ENCODE results near the gene B3GAT1. TPM values are rescaled to one million over a fixed set of nuclear protein-coding genes. Genes with fewer than 3 reads are reported as not detected.
"Not testable (repeated sequence)": the region's sequence is repeated elsewhere in the genome, so short reads cannot be mapped to it uniquely, and the experiment has no call there.

Gene B3GAT1
- total RNA-seq, 1 donor from 2014 or later = 1.4 TPM

GRCh38 chr11:134450186-134450585, 38.1 kb upstream of the B3GAT1 start:
- ATAC-seq (no peak), DNase-seq (no peak)
- intact Hi-C loops (cut with DNase I) = no loop called here
- Histone ChIP-seq H3K27ac (no peak overlapping the region), H3K9me3 (no peaks in the 10 kb centered on the region), H3K27me3 (ENCODE audit: low read depth) (no peaks in the 10 kb centered on the region), H3K36me3 (no peaks in the 10 kb centered on the region), H3K4me3 (no peak overlapping the region), H3K4me1 (no peaks in the 10 kb centered on the region)
- TF ChIP-seq CTCF (IDR thresholded peaks at IDR 0.05) = no peak

GRCh38 chr11:134449713-134450112, 37.7 kb upstream of the B3GAT1 start:
- Histone ChIP-seq H3K27ac (no peak overlapping the region), H3K4me3 (no peak overlapping the region), H3K4me1 (no peaks in the 10 kb centered on the region), H3K27me3 (ENCODE audit: low read depth) (no peaks in the 10 kb centered on the region), H3K36me3 (no peaks in the 10 kb centered on the region), H3K9me3 (no peaks in the 10 kb centered on the region)
- TF ChIP-seq CTCF (IDR thresholded peaks at IDR 0.05) = no peak
- intact Hi-C loops (cut with DNase I) = no loop called here
- DNase-seq (no peak), ATAC-seq (no peak)

GRCh38 chr11:134449051-134449450, 37.0 kb upstream of the B3GAT1 start:
- H3K9me3 ChIP-seq = no peaks in the 10 kb centered on the region
- H3K4me1 ChIP-seq = no peaks in the 10 kb centered on the region
- H3K36me3 ChIP-seq = no peaks in the 10 kb centered on the region
- H3K4me3 ChIP-seq = no peak overlapping the region
- no peak overlapping the region for H3K27ac ChIP-seq
- DNase-seq = no peak
- no peaks in the 10 kb centered on the region for H3K27me3 ChIP-seq (ENCODE audit: low read depth)
- intact Hi-C loops (cut with DNase I) = no loop called here
- no peak for ATAC-seq
- TF ChIP-seq CTCF (IDR thresholded peaks at IDR 0.05) = no peak

GRCh38 chr11:134447696-134448095, 35.7 kb upstream of the B3GAT1 start:
- no peak for TF ChIP-seq CTCF (IDR thresholded peaks at IDR 0.05)
- H3K4me1 ChIP-seq = no peaks in the 10 kb centered on the region
- no peak for DNase-seq
- no peaks in the 10 kb centered on the region for H3K9me3 ChIP-seq
- H3K4me3 ChIP-seq = no peak overlapping the region
- intact Hi-C loops (cut with DNase I) = no loop called here
- no peaks in the 10 kb centered on the region for H3K36me3 ChIP-seq
- no peak overlapping the region for H3K27ac ChIP-seq
- no peak for ATAC-seq
- no peaks in the 10 kb centered on the region for H3K27me3 ChIP-seq (ENCODE audit: low read depth)

- TF ChIP-seq CTCF (IDR thresholded peaks at IDR 0.05) = no peak
- DNase-seq = no peak
These were observed 33.7 kb upstream of the B3GAT1 start for GRCh38 chr11:134445601-134446325.

DNA sequence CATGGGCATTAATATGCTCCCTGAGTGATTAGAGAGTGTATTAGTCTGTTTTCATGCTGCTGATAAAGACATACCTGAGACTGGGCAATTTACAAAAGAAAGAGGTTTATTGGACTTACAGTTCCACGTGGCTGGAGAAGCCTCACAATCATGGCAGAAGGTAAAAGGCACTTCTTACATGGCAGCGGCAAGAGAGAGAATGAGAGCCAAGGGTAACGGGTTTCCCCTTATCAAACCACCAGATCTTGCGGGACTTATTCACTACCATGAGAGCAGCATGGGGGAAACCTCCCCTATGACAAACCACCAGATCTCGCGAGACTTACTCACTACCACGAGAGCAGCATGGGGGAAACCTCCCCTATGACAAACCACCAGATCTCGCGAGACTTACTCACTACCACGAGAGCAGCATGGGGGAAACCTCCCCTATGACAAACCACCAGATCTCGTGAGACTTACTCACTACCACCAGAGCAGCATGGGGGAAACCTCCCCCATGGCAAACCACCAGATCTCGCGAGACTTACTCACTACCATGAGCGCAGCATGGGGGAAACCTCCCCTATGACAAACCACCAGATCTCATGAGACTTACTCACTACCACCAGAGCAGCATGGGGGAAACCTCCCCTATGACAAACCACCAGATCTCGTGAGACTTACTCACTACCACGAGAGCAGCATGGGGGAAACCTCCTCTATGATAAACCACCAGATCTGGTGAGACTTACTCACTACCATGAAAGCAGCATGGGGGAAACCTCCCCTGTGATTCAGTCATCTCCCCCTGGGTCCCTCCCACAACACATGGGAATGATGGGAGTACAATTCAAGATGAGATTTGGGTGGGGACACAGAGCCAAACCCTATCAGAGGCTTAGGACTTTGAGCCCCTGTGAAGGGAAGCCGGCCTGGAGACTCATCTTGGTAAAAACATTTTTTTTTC, 32.4 kb upstream of the B3GAT1 start:
- ATAC-seq; H3K4me1 ChIP-seq; H3K27ac ChIP-seq; intact Hi-C loops (cut with DNase I); DNase-seq; H3K36me3 ChIP-seq; H3K9me3 ChIP-seq; H3K4me3 ChIP-seq; H3K27me3 ChIP-seq (ENCODE audit: low read depth): not testable (repeated sequence)

More at GRCh38 chr11:134445601-134446325, 33.7 kb upstream of the B3GAT1 start:
- Histone ChIP-seq H3K36me3 (no peaks in the 10 kb centered on the region), H3K4me1 (no peaks in the 10 kb centered on the region), H3K4me3 (no peak overlapping the region), H3K27me3 (ENCODE audit: low read depth) (no peaks in the 10 kb centered on the region), H3K9me3 (no peaks in the 10 kb centered on the region), H3K27ac (no peak overlapping the region)
- ATAC-seq = no peak
- intact Hi-C loops (cut with DNase I) = no loop called here
